ENCODE results near the gene NPHP1. TPM values are rescaled to one million over a fixed set of nuclear protein-coding genes. Genes with fewer than 3 reads are reported as not detected.

Gene NPHP1
- total RNA-seq (2022; extraction: Qiagen RNA extraction; ENCODE audit: low read depth), result 5.0 to 8.8 TPM (median 6.9 TPM) in 5 replicates

DNA sequence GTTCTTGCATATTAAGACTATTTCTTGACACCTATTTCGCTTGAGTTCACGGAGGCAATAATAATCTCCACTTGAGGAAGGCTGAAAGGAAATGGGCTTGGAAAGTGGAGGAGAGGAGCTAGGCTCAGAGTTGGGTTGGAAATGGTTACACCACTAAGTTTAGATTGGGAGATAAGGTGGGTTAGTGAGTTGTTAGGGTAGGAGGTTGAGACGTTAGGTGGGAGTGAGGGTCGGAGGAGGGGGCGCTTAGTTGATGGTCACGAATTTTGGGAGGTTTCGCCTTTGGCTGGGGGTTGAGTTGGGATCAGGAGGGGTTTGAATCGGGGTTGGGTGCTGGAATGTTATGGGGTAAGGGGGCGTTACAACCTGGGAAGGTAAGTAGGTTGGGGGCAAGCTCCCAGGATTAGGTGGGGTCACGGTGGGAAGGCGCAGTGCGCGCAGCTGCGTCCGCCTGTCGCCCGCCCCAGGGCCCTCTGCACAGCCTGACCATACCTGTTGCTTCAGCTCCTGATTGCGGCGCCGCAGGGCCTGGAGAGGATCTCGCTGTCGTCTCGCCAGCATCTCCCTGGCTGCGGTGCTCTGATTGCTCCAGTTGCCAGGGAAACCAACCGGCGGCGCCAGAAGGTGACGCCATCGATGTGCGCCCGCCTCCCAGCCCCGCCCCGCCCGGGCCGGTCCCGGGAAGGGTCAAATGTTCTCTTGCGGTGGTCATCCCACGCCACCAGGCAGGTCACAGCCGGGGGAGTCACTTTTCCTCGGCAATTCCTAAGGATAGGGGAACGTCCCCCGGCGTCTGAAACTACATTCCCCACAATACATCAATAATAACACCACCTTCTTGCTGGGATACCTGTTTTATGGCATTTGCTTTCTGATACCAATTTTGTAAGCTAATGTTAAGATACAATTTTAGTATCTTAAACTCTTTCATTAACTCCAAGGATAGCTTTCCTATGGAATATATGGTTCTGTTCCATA is at the start of gene NPHP1:
Gene NPHP1 (minus strand): TSS at position 606 of the 978 bp plus-strand sequence. CDS start 45 bp downstream, at position 561.

DNA sequence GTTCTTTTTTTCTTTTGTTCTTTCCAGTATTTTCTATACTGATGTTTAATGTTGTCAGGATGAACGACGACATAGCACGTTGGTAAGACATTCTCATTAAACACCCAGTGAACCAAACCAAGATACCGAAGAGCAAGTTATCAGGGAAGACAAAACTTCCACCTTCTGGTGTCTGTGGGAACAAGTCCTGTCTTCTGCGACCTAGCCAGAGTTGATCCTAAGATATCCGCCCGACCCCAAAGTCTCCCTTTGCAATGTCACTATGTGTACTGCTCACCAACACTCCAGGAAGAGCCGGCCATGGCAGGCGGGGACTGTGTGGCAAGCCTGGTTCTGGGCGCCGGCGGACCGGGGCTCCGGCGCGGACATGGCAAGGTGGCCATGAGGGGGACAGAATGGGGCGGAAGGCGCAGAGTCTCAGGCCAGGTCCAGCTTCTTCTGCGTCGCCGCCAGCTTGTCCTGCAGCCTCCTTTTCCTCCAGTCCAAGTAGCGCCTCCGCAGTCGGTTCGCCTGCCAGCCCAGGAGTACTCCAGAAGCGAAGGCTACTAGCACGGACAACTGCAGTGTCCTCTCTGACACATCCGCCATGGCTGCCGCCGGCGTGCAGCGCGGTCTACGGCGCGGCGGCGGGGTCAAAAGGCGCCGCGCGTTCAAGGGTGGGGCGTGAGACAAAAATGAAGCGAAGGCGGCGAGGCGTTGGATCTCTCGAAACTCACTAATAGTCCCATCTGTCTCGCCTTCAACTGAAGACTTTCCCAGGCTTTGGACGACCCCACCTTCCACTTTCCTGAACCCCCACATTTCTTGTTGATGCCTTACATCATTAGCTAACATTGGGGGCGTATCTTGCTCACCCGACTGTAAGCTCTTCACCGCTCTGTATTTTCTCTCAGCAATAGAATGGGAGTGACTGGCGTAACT is 7.4 kb upstream of the NPHP1 start, which contains the start of gene MTLN:
Gene MTLN (minus strand): TSS at position 610 of the 921 bp plus-strand sequence. CDS start 22 bp downstream, at position 588.

DNA sequence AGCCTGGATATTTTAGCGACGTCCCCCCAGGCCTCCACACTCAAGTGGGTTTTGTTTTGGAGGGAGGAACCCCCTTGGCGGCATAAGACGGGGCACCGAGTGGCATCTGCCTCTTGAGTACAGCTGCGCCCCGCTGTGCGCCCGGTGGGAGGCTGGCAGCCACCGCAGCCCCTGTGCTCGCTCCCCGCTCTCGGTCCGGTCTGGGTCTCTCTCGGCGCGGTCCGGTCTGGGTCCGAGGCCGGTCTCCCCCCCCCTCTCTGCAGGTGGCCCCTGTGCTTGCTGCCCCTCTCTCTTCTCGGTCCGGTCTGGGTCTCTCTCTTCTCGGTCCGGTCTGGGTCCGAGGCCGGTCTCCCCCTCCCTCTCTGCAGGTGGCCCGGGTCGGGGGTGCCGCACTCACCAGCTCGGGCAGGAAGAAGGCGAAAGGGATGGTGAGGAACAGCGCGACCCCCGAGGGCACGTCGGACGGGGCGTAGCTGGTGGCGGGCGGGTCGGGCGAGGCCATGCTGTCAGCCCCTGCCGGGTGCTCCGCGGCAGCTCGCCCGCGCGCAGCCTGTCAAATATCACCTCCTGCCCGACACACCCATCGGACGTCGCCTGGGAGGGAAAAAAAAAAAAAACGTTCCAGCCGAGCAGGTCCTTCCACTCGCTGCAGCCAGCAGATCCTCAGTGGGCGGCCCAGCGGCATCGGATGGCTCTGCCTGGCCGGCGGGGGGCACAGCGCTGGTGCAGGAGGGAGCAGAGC is 89.4 kb downstream of the NPHP1 start, which contains the start of gene MALL:
Gene MALL (minus strand): TSS at position 532 of the 742 bp plus-strand sequence. CDS start 30 bp downstream, at position 502.

Other genes starting within 250 kb of the NPHP1 start
- gene MALL, start 89.2 kb downstream of the NPHP1 start, total RNA-seq (2022; extraction: Qiagen RNA extraction; ENCODE audit: low read depth), result 133 to 157 TPM (median 142 TPM) in 5 replicates
- gene MTLN, start 7.5 kb upstream of the NPHP1 start, total RNA-seq (2022; extraction: Qiagen RNA extraction; ENCODE audit: low read depth), result 114 to 133 TPM (median 129 TPM) in 5 replicates